Neural progenitor cell (in vitro differentiated cells): Measurements from ENCODE around the gene TTC3.

Experiments used
- EZH2 ChIP-seq: fragments of 200-600 bp; sonication (generic); IDR thresholded peaks from 2 replicates; pipeline ENCODE4 v1.6.1; 2017; ENCODE audit warnings: antibody characterized with exemption, mild to moderate bottlenecking, moderate library complexity
- EZH2phosphoT487 ChIP-seq: fragments of 200-600 bp; sonication (generic); IDR thresholded peaks from 2 replicates; pipeline ENCODE4 v1.6.1; 2017; ENCODE audit warnings: antibody characterized with exemption
- TF ChIP-seq, protein P1 (sequence below): fragments of 200-600 bp; sonication (generic); IDR thresholded peaks from 2 replicates; pipeline ENCODE4 v1.5.1; 2017; ENCODE audit warnings: antibody characterized with exemption, mild to moderate bottlenecking

DNA sequence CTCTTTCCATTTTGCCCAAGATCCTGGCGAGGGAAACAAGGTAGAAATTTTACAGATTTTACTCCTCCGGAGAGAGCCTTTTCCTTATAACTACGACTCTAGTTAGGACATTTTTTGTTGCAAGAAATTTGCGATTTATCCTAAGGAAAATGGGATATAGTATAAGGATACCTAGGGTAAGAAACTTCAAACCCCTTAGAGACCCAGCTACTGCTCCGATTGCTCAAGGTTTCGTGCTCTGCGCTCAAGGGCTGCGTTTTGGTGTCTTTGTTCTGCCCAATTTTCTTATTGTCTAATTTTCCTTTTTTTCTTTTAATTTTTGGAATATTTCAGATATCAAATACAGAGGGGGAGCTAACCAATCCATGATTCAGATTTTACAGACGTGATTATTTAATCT, 1.5 kb downstream of the TTC3 start:
- TF ChIP-seq, protein P1, sequence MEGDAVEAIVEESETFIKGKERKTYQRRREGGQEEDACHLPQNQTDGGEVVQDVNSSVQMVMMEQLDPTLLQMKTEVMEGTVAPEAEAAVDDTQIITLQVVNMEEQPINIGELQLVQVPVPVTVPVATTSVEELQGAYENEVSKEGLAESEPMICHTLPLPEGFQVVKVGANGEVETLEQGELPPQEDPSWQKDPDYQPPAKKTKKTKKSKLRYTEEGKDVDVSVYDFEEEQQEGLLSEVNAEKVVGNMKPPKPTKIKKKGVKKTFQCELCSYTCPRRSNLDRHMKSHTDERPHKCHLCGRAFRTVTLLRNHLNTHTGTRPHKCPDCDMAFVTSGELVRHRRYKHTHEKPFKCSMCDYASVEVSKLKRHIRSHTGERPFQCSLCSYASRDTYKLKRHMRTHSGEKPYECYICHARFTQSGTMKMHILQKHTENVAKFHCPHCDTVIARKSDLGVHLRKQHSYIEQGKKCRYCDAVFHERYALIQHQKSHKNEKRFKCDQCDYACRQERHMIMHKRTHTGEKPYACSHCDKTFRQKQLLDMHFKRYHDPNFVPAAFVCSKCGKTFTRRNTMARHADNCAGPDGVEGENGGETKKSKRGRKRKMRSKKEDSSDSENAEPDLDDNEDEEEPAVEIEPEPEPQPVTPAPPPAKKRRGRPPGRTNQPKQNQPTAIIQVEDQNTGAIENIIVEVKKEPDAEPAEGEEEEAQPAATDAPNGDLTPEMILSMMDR, result no peak
- no peak for TF ChIP-seq EZH2phosphoT487
- TF ChIP-seq EZH2, result no peak
